Calu3 (cell line): ENCODE measurements around the gene LUZP1. TPM values are rescaled to one million over a fixed set of nuclear protein-coding genes. Genes with fewer than 3 reads are reported as not detected.

Experiments
- BruUV-seq: library from RNA; stranded (reverse); fragments of 400-500 nt; replicated peaks from 2 replicates; lab custom pipeline; 2021; lab: Mats Ljungman, UMichigan
- CTCF ChIA-PET: fragments of 300-600 bp; sonication (Branson Sonifier 250); formaldehyde crosslinking; loops from one replicate; lab custom pipeline; 2022; ENCODE audit warnings: antibody characterized with exemption; lab: Charles Lee
- DNase-seq: peaks from one replicate; pipeline ENCODE4 v3.0.0; 2022
- H3K27ac Mint-ChIP-seq: one replicate; pipeline ENCODE4 v1.8.0; 2022; ENCODE audit warnings: mixed read lengths; ENCODE audit not compliant: unreplicated experiment
- H3K27me3 Mint-ChIP-seq: one replicate; pipeline ENCODE4 v1.8.0; 2022; ENCODE audit warnings: mixed read lengths; ENCODE audit not compliant: unreplicated experiment
- H3K36me3 Mint-ChIP-seq: one replicate; pipeline ENCODE4 v1.8.0; 2022; ENCODE audit warnings: mild to moderate bottlenecking, moderate library complexity, mixed read lengths; ENCODE audit not compliant: insufficient read depth, unreplicated experiment
- H3K4me1 Mint-ChIP-seq: one replicate; pipeline ENCODE4 v1.8.0; 2022; ENCODE audit warnings: mild to moderate bottlenecking, low read depth, mixed read lengths; ENCODE audit not compliant: unreplicated experiment
- H3K4me3 Mint-ChIP-seq: one replicate; pipeline ENCODE4 v1.8.0; 2022; ENCODE audit warnings: mild to moderate bottlenecking, low read depth, moderate library complexity, mixed read lengths; ENCODE audit not compliant: unreplicated experiment
- H3K9me3 Mint-ChIP-seq: one replicate; pipeline ENCODE4 v1.8.0; 2022; ENCODE audit warnings: low read depth, mixed read lengths; ENCODE audit not compliant: unreplicated experiment
- intact Hi-C: fragments of 100-400 bp; cut with micrococcal nuclease; formaldehyde crosslinking; loops from one replicate; pipeline ENCODE4 v1.10.0; 2022; ENCODE audit not compliant: unreplicated experiment
- total RNA-seq: library from RNA; stranded (reverse); gene quantifications from 2 replicates; pipeline ENCODE4 v1.2.3, GENCODE V29; 2022
- TF ChIP-seq, protein P1 (sequence below): fragments of 200-600 bp; IDR thresholded peaks from one replicate; pipeline ENCODE4 v1.8.0; 2022; ENCODE audit warnings: antibody characterized with exemption; ENCODE audit not compliant: unreplicated experiment

Gene LUZP1
- total RNA-seq, 1 experiment from 2014 or later = 17.4 TPM

DNA sequence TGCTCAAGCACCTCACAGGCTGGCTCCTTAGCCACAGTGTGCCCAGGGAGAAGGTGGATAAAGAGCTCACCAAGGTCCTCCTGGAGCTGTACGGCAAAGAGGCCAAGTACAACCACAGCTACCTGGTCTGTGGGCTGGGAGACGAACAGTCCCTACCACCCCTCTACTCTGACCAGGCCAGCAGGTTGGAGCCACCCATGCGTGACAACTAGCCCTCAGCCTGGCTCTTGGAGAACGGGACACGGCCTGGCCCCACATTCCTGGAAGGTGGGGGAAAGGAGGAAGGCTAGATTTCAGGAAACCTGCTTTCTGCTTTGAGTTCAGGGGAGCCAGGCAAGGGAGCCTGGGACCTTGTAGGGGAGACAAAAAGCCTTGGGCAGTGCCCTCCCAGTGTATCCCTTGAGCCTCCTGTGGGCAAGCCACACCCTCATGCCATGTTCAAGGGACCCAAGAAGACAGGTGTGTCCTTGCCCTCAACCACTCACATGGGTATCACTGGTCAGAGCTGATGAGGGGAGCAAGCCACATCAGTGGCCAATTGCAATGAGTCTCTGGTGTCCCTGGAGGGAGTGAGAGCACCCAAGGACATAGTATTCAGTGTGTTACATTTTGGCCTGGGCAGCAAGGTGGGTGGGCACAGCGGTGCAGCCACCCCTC is 27.6 kb downstream of the LUZP1 start:
- TF ChIP-seq, protein P1, sequence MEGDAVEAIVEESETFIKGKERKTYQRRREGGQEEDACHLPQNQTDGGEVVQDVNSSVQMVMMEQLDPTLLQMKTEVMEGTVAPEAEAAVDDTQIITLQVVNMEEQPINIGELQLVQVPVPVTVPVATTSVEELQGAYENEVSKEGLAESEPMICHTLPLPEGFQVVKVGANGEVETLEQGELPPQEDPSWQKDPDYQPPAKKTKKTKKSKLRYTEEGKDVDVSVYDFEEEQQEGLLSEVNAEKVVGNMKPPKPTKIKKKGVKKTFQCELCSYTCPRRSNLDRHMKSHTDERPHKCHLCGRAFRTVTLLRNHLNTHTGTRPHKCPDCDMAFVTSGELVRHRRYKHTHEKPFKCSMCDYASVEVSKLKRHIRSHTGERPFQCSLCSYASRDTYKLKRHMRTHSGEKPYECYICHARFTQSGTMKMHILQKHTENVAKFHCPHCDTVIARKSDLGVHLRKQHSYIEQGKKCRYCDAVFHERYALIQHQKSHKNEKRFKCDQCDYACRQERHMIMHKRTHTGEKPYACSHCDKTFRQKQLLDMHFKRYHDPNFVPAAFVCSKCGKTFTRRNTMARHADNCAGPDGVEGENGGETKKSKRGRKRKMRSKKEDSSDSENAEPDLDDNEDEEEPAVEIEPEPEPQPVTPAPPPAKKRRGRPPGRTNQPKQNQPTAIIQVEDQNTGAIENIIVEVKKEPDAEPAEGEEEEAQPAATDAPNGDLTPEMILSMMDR = no peak

DNA sequence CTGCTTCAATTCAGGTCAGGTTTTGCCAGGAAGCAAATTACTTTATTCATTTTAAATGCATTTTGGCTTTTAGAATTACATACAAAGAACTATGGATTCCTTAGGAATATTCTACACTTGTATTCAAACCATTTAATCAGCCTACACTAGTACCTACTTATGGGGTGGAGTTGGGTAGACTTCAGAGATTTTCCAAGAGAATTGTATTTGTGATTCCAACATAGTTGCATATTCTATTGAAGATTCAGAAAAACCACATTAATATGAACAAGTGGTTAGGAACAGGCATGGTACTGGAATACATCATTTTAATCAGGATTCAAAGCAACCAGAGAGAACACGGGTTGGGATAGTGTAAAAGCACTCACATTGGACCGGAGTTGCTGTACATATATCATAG is 33.4 kb downstream of the LUZP1 start:
- TF ChIP-seq, protein P1 = no peak
- no peak for DNase-seq
- no peaks in the 10 kb centered on the region for H3K9me3 Mint-ChIP-seq
- no peaks in the 10 kb centered on the region for H3K36me3 Mint-ChIP-seq
- no TSS peak for BruUV-seq
- H3K27ac Mint-ChIP-seq = no peak overlapping the region
- intact Hi-C loops = no loop called here
- no peak overlapping the region for H3K4me3 Mint-ChIP-seq
- no peaks in the 10 kb centered on the region for H3K27me3 Mint-ChIP-seq
- CTCF ChIA-PET = no interaction called here
- H3K4me1 Mint-ChIP-seq = no peaks in the 10 kb centered on the region

More for the DNA sequence above, 27.6 kb downstream of the LUZP1 start:
- no peak for DNase-seq
- BruUV-seq = no TSS peak
- Mint-ChIP-seq H3K4me1 (no peaks in the 10 kb centered on the region), H3K27ac (no peak overlapping the region), H3K4me3 (no peak overlapping the region), H3K36me3 (no peaks in the 10 kb centered on the region), H3K27me3 (no peaks in the 10 kb centered on the region), H3K9me3 (no peaks in the 10 kb centered on the region)
- intact Hi-C loops = no loop called here
- CTCF ChIA-PET = no interaction called here

DNA sequence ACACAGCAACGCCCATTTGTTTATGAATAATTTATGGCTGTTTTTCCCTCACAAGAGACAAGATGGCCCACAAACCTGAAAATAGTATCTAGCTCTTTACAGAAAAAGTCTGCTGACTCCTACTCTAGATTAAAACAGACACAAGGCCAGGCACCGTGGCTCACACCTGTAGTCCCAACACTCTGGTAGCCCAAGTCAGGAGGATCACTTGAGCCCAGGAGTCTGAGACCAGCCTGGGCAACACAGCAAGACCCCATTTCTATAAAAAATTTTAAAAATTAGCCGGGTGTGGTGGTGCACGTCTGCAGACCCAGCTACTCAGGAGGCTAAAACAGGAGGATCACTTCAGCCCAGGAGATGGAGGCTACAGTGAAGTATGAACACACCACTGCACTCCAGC is 34.6 kb downstream of the LUZP1 start:
- intact Hi-C loops = no loop called here
- Mint-ChIP-seq H3K27ac (no peak overlapping the region), H3K4me1 (no peaks in the 10 kb centered on the region), H3K27me3 (no peaks in the 10 kb centered on the region), H3K4me3 (no peak overlapping the region), H3K9me3 (no peaks in the 10 kb centered on the region), H3K36me3 (no peaks in the 10 kb centered on the region)
- TF ChIP-seq, protein P1 = no peak
- no TSS peak for BruUV-seq
- no peak for DNase-seq
- CTCF ChIA-PET = no interaction called here

DNA sequence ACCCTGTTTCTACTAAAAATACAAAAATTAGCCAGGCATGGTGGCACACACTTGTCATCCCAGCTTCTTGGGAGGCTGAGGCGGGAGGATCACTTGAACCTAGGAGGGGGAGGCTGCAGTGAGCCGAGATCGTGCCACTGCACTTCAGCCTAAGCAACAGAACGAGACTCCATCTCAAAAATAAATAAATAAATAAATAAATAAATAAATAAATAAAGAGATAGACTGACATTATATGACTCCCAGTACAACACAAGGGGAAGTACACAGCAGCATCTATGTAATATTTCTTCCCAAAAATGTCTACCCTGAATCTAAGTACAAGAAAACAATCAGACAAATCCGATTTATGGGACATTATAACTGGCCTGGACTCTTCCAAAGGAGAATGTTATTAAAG is 35.1 kb downstream of the LUZP1 start:
- CTCF ChIA-PET = no interaction called here
- H3K4me3 Mint-ChIP-seq = no peak overlapping the region
- H3K27ac Mint-ChIP-seq = no peak overlapping the region
- no peaks in the 10 kb centered on the region for H3K4me1 Mint-ChIP-seq
- intact Hi-C loops = no loop called here
- no peaks in the 10 kb centered on the region for H3K27me3 Mint-ChIP-seq
- no peaks in the 10 kb centered on the region for H3K9me3 Mint-ChIP-seq
- TF ChIP-seq, protein P1 = no peak
- BruUV-seq = no TSS peak
- no peaks in the 10 kb centered on the region for H3K36me3 Mint-ChIP-seq
- DNase-seq = no peak
